Lower leg skin (tissue), 3 donors: ENCODE results near the gene TREM1.

Experiments
- POLR2A ChIP-seq, 2 donors: fragments of 450-650 bp; IDR thresholded peaks; one replicate each; pipeline ENCODE4 v1.6.1; 2016 to 2017; ENCODE audit warnings: antibody characterized with exemption in 2 of 2, mild to moderate bottlenecking in 1 of 2, moderate library complexity in 1 of 2
- TF ChIP-seq, protein P1 (sequence below), 3 donors: fragments of 450-650 bp; IDR thresholded peaks; one replicate each; pipeline ENCODE4 v1.5.1; 2016; ENCODE audit warnings: antibody characterized with exemption in 3 of 3, mild to moderate bottlenecking in 3 of 3, moderate library complexity in 2 of 3

DNA sequence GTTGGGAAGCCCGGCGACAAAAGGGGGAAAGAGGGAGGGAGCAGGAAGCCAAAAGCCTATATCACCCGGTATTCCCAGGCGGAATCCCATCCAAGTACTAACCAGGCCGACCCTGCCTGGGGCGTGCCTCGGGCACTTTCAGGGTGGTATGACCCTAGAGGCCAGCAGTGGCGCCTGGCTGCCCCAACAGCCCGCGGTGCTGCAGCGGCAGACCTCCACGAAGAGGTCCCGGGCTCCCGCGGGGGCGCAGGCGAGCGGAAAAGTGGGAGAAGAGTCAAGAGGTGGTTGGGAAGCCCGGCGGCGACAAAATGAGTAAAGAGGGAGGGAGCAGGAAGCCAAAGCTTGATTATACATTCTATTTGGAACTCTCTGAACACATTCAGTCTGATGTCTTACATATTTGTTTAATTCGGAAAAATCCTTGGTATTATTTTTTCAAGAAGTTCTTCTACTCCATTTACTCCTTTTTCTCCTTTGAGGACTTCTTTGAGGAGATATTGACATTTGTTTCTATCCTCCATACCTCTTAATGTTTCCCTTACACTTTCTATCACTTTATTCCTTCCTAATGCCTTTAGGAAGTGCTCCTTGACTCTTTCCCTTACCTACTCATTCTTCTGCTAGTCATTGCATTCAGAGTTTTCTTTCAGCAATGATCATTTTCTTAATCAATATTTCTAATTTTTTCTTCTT is 46.9 kb downstream of the TREM1 start:
- TF ChIP-seq, protein P1, sequence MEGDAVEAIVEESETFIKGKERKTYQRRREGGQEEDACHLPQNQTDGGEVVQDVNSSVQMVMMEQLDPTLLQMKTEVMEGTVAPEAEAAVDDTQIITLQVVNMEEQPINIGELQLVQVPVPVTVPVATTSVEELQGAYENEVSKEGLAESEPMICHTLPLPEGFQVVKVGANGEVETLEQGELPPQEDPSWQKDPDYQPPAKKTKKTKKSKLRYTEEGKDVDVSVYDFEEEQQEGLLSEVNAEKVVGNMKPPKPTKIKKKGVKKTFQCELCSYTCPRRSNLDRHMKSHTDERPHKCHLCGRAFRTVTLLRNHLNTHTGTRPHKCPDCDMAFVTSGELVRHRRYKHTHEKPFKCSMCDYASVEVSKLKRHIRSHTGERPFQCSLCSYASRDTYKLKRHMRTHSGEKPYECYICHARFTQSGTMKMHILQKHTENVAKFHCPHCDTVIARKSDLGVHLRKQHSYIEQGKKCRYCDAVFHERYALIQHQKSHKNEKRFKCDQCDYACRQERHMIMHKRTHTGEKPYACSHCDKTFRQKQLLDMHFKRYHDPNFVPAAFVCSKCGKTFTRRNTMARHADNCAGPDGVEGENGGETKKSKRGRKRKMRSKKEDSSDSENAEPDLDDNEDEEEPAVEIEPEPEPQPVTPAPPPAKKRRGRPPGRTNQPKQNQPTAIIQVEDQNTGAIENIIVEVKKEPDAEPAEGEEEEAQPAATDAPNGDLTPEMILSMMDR (IDR thresholded peaks at IDR 0.05) = no peak
- no peak for TF ChIP-seq POLR2A (IDR thresholded peaks at IDR 0.05)
